Measurements from ENCODE around the gene LAMTOR2.

- TF ChIP-seq CTCF (IDR thresholded peaks at IDR 0.05) = no peak
- no peak for TF ChIP-seq POLR2A (IDR thresholded peaks at IDR 0.05)
Measured at GRCh38 chr1:156056326-156056849, 1.8 kb downstream of the LAMTOR2 start.

Data from uterus (tissue), 2 donors.